Lower lobe of right lung (tissue), 2 donors: ENCODE results near the gene EVX1. TPM values are rescaled to one million over a fixed set of nuclear protein-coding genes. Genes with fewer than 3 reads are reported as not detected.
A peak's percentile ranks its signal among the peaks of the same experiment; 100 is the strongest.

ENCODE experiments used
- ATAC-seq, 2 donors: fragments of 200-7000 bp; cut with Tn5 transposase; one replicate each; pipeline ENCODE4 v1.9.1; 2020 to 2022; ENCODE audit warnings: mild to moderate bottlenecking in 2 of 2, moderate library complexity in 2 of 2
- DNase-seq: peaks from one replicate; pipeline ENCODE4 v3.0.0-alpha.2; 2020
- H3K27ac ChIP-seq: fragments of 200-600 bp; one replicate; pipeline ENCODE4 v1.8.0; 2022
- H3K27me3 ChIP-seq: fragments of 200-600 bp; one replicate; pipeline ENCODE4 v1.8.0; 2022; ENCODE audit warnings: low read depth
- H3K36me3 ChIP-seq: fragments of 200-600 bp; one replicate; pipeline ENCODE4 v1.8.0; 2022; ENCODE audit warnings: mild to moderate bottlenecking
- H3K4me1 ChIP-seq: fragments of 200-600 bp; one replicate; pipeline ENCODE4 v1.8.0; 2022
- H3K4me3 ChIP-seq: fragments of 200-600 bp; one replicate; pipeline ENCODE4 v1.8.0; 2022; ENCODE audit warnings: mild to moderate bottlenecking
- H3K9me3 ChIP-seq: fragments of 200-600 bp; one replicate; pipeline ENCODE4 v1.8.0; 2022
- CTCF ChIP-seq: fragments of 200-600 bp; IDR thresholded peaks from one replicate; pipeline ENCODE4 v1.8.0; 2022; ENCODE audit warnings: antibody characterized with exemption, mild to moderate bottlenecking
- intact Hi-C: fragments of 100-400 bp; cut with DNase I; formaldehyde crosslinking; loops from one replicate; pipeline ENCODE4 v1.11.0; 2022
- total RNA-seq: library from RNA; stranded (reverse); fragmentation: NEBNext Ultra II Directional; extraction: Animal tissue kit (Norgen Biotek cat#: 25700); gene quantifications from one replicate; pipeline ENCODE4 v1.2.1, GENCODE V29; 2021
- donor health status: DM: no; HTN: yes; CAD: no; lungs with severe emphysema.

EVX1 gene
- total RNA-seq, 1 donor from 2014 or later = not detected

GRCh38 chr7:27197137-27198042 lies 45.2 kb upstream of the EVX1 start:
- no peak overlapping the region for H3K27ac ChIP-seq
- H3K27me3 ChIP-seq = peaks cover 94% of the 10 kb centered on the region
- no peaks in the 10 kb centered on the region for H3K36me3 ChIP-seq
- no peak for DNase-seq
- no peak for TF ChIP-seq CTCF
- no peak for ATAC-seq
- intact Hi-C loops = loop anchor here (10.0 kb wide), 1 partner anchor 887 kb away; no protein-coding TSS in a partner anchor
- H3K4me1 ChIP-seq = peaks cover 41% of the 10 kb centered on the region
- H3K9me3 ChIP-seq = no peaks in the 10 kb centered on the region
- no peak overlapping the region for H3K4me3 ChIP-seq

- H3K9me3 ChIP-seq = no peaks in the 10 kb centered on the region
- peaks cover 32% of the 10 kb centered on the region for H3K4me1 ChIP-seq
- no peak overlapping the region for H3K27ac ChIP-seq
- no peak overlapping the region for H3K4me3 ChIP-seq
- peaks cover 94% of the 10 kb centered on the region for H3K27me3 ChIP-seq
- no peak for TF ChIP-seq CTCF
- intact Hi-C loops = loop anchor here (10.0 kb wide), 1 partner anchor 887 kb away; no protein-coding TSS in a partner anchor
- no peaks in the 10 kb centered on the region for H3K36me3 ChIP-seq
- ATAC-seq (no peak), DNase-seq (no peak)
These were observed 44.3 kb upstream of the EVX1 start for GRCh38 chr7:27198138-27198841.

GRCh38 chr7:27198871-27199801 lies 43.5 kb upstream of the EVX1 start:
- Histone ChIP-seq H3K4me3 (peak overlapping the region; percentile 19), H3K9me3 (no peaks in the 10 kb centered on the region), H3K27me3 (peaks cover 94% of the 10 kb centered on the region), H3K36me3 (no peaks in the 10 kb centered on the region), H3K27ac (no peak overlapping the region), H3K4me1 (peaks cover 27% of the 10 kb centered on the region)
- intact Hi-C loops = loop anchor here (10.0 kb wide), 1 partner anchor 886 kb away; no protein-coding TSS in a partner anchor
- TF ChIP-seq CTCF = no peak
- DNase-seq = no peak
- ATAC-seq = peak; percentile 7 to 10

- H3K36me3 ChIP-seq = no peaks in the 10 kb centered on the region
- peaks cover 94% of the 10 kb centered on the region for H3K27me3 ChIP-seq
- H3K4me3 ChIP-seq = peak within 1 kb of the TSS; percentile 37
- H3K27ac ChIP-seq = no peak within 1 kb of the TSS
- peaks cover 32% of the 10 kb centered on the region for H3K4me1 ChIP-seq
- no peaks in the 10 kb centered on the region for H3K9me3 ChIP-seq
- TF ChIP-seq CTCF = no peak
- peak; percentile 21 to 35 for ATAC-seq
- intact Hi-C loops = loop anchor here (10.0 kb wide), 1 partner anchor 885 kb away; no protein-coding TSS in a partner anchor
- no peak for DNase-seq
These were observed 42.5 kb upstream of the EVX1 start, which contains the start of gene HOXA13 for GRCh38 chr7:27199849-27200760. HOXA13 (minus strand) TSS chr7:27200091; CDS start chr7:27200077, 14 bp downstream.
